ENCODE measurements around the gene PGD.

PGD gene

GRCh38 chr1:10379676-10380075, 19.2 kb upstream of the PGD start:
- H3K79me2 ChIP-seq (ENCODE audit: insufficient read depth, low read length): no peaks in the 10 kb centered on the region
- no peaks in the 10 kb centered on the region for H4K20me1 ChIP-seq (ENCODE audit: insufficient read depth, low read length)
- no peak overlapping the region for H2AFZ ChIP-seq (ENCODE audit: low read depth, low read length)
- H3K9me3 ChIP-seq (ENCODE audit: insufficient read depth, low read length, severe bottlenecking): no peaks in the 10 kb centered on the region
- peaks cover 27% of the 10 kb centered on the region for H3K36me3 ChIP-seq (ENCODE audit: insufficient read depth, low read length)
- DNase-seq: no peak
- no peak overlapping the region for H3K27ac ChIP-seq (ENCODE audit: low read length)
- no peak overlapping the region for H3K9ac ChIP-seq (ENCODE audit: low read depth, low read length)
- no peak for ATAC-seq (ENCODE audit: insufficient read depth, low read depth)
- no peaks in the 10 kb centered on the region for H3K4me1 ChIP-seq (ENCODE audit: insufficient read depth, low read length)
- H3K4me2 ChIP-seq (ENCODE audit: insufficient read depth, low read length): no peak overlapping the region
- TF ChIP-seq CTCF (IDR thresholded peaks at IDR 0.05; ENCODE audit: borderline replicate concordance, extremely low read depth, low read length, poor library complexity, severe bottlenecking) (no peak), EZH2 (IDR thresholded peaks at IDR 0.05; ENCODE audit: borderline replicate concordance, low read depth, low read length, severe bottlenecking) (no peak)
- no peak overlapping the region for H3K4me3 ChIP-seq (ENCODE audit: low read depth in 1 of 2, low read length in 2 of 2)
- H3K27me3 ChIP-seq (ENCODE audit: insufficient read depth, low read length, poor library complexity): no peaks in the 10 kb centered on the region

GRCh38 chr1:10380594-10381275, 18.1 kb upstream of the PGD start:
- no peak overlapping the region for H3K4me2 ChIP-seq (ENCODE audit: insufficient read depth, low read length)

GRCh38 chr1:10383630-10384029, 15.2 kb upstream of the PGD start:
- Histone ChIP-seq H3K4me3 (ENCODE audit: low read depth in 1 of 2, low read length in 2 of 2) (no peak overlapping the region), H3K4me2 (ENCODE audit: insufficient read depth, low read length) (no peak overlapping the region), H3K9ac (ENCODE audit: low read depth, low read length) (no peak overlapping the region), H4K20me1 (ENCODE audit: insufficient read depth, low read length) (no peaks in the 10 kb centered on the region), H3K27ac (ENCODE audit: low read length) (no peak overlapping the region), H2AFZ (ENCODE audit: low read depth, low read length) (no peak overlapping the region), H3K27me3 (ENCODE audit: insufficient read depth, low read length, poor library complexity) (no peaks in the 10 kb centered on the region), H3K36me3 (ENCODE audit: insufficient read depth, low read length) (peaks cover under 1% of the 10 kb centered on the region; the same call in 1 of the 2 replicates), H3K79me2 (ENCODE audit: insufficient read depth, low read length) (no peaks in the 10 kb centered on the region), H3K9me3 (ENCODE audit: insufficient read depth, low read length, severe bottlenecking) (no peaks in the 10 kb centered on the region), H3K4me1 (ENCODE audit: insufficient read depth, low read length) (peaks cover 20% of the 10 kb centered on the region)
- ATAC-seq (ENCODE audit: insufficient read depth, low read depth): no peak
- no peak for DNase-seq
- TF ChIP-seq CTCF (IDR thresholded peaks at IDR 0.05; ENCODE audit: borderline replicate concordance, extremely low read depth, low read length, poor library complexity, severe bottlenecking) (no peak), EZH2 (IDR thresholded peaks at IDR 0.05; ENCODE audit: borderline replicate concordance, low read depth, low read length, severe bottlenecking) (no peak)

More at GRCh38 chr1:10380594-10381275, 18.1 kb upstream of the PGD start:
- Histone ChIP-seq H3K4me3 (ENCODE audit: low read depth in 1 of 2, low read length in 2 of 2) (no peak overlapping the region), H3K36me3 (ENCODE audit: insufficient read depth, low read length) (peaks cover 18% of the 10 kb centered on the region), H3K79me2 (ENCODE audit: insufficient read depth, low read length) (no peaks in the 10 kb centered on the region), H4K20me1 (ENCODE audit: insufficient read depth, low read length) (no peaks in the 10 kb centered on the region), H3K9ac (ENCODE audit: low read depth, low read length) (no peak overlapping the region), H2AFZ (ENCODE audit: low read depth, low read length) (no peak overlapping the region), H3K9me3 (ENCODE audit: insufficient read depth, low read length, severe bottlenecking) (no peaks in the 10 kb centered on the region), H3K27ac (ENCODE audit: low read length) (no peak overlapping the region), H3K27me3 (ENCODE audit: insufficient read depth, low read length, poor library complexity) (no peaks in the 10 kb centered on the region), H3K4me1 (ENCODE audit: insufficient read depth, low read length) (no peaks in the 10 kb centered on the region)
- TF ChIP-seq EZH2 (IDR thresholded peaks at IDR 0.05; ENCODE audit: borderline replicate concordance, low read depth, low read length, severe bottlenecking) (no peak), CTCF (IDR thresholded peaks at IDR 0.05; ENCODE audit: borderline replicate concordance, extremely low read depth, low read length, poor library complexity, severe bottlenecking) (no peak)
- ATAC-seq (ENCODE audit: insufficient read depth, low read depth) (no peak), DNase-seq (no peak)
